ENCODE measurements around the gene ZFAND2B.
A peak's percentile ranks its signal among the peaks of the same experiment; 100 is the strongest.

Gene ZFAND2B

DNA sequence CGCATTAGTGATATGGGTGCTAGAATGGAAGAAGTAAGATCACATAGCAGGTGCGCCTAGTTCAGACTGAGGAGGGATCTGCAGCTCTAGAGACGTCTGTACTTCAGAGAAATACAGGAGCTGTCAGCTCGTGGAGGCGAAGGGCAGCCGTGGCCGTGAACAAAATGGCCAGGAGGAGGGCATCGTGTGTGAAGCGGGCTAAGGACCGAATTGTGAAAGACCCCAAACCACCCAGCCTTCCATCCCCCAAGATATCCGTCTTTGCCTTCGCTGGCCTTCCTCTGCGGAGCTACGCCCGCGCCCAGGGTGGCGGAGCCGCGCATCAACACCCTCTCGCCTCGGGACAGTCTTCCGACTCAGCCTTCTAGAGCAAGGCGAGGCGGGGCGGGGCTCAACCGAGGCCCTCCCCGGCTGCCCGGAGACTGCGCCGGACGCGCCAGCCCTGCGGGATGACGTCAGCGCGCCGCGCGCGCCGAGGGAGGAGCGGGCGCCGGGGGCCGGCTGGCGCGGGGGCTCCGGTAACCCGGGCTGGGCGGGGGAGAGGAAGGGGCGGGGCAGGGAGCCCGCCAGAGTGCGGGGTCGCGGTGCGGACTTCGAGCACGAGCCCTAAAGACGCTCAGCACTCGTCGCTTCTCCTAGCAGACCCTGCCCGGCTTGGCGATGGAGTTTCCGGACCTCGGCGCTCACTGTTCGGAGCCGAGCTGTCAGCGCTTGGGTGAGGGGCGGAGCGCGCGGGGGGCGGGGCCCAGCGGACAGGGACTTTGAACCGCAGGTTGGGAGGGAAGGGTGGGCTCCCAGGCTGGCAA, at the start of gene ZFAND2B:
TSS of gene ZFAND2B (plus strand) at position 455 of the 806 bp plus-strand sequence. CDS start at position 661, 206 bp downstream.
- DNase-seq, result peak; percentile 59

DNA sequence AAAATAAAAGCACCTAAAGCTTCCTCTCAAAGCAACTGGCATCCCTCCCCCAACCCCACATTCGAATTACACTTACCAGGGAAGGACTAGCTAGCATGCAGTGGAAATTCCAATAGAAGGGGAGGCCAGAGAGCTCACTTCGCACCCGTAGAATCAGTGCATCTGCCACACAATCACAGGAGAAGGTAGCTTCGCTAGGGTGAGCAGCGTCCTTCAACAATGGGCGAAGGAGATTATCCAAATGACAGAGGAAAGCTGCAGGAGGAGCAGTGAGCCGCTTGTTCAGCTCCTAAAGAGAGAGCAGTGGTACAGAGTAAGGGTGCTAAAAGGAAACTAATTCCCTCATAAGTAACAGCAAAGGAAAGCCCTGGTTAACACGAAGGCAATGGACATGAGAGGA, 49.2 kb upstream of the ZFAND2B start:
- DNase-seq, result no peak

DNA sequence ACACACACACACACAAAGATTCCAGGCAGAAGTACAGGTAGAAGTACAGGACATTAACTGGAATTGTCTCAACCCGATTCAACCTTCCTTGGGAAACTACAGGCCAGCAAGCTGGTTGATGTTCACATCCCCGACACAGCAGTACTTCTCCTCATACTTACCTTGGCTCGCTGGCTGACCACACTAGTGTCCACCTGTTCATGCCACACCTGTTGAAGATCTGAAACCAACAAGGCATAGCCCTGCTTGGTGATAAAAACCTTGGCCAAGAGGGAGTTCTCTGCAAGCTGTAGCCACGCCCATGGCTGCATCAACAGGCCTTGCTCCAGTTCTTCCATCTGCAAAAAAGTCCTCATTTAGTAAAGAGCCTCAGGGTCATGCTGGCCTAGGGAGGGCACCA, 48.6 kb upstream of the ZFAND2B start:
- DNase-seq, result no peak

- no peak for DNase-seq
These were observed 48.0 kb upstream of the ZFAND2B start for GRCh38 chr2:219158586-219158985.

DNA sequence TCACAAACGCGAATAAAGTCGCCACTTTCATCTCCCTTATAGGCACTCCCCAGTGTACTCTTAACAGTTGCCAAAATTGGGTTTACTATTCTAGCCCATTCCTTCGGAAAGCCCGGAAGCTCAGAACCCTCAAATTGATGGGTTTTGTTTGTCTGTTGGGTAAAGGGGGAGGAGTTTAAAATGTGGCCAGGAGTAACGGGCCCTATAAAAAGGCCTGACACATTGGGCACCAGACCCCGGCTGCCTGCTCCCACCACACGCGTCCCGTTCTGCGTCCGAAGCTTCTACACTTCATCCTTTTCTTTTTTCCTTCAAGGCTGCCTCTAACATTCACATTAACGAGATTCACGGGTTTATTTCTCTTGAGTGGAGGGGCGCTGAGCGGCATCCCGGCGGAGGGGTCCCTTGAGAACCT, 46.8 kb upstream of the ZFAND2B start:
- no peak for DNase-seq

GRCh38 chr2:219160186-219161017, 46.2 kb upstream of the ZFAND2B start, which contains the start of gene NHEJ1:
TSS of gene NHEJ1 (minus strand) at chr2:219160815. CDS start at chr2:219158362, 2,453 bp downstream.
- DNase-seq, result peak; percentile 82

- no peak for DNase-seq
These were observed 45.5 kb upstream of the ZFAND2B start for GRCh38 chr2:219161097-219161496.

- no peak for DNase-seq
These were observed 43.4 kb upstream of the ZFAND2B start for GRCh38 chr2:219163156-219163555.

DNA sequence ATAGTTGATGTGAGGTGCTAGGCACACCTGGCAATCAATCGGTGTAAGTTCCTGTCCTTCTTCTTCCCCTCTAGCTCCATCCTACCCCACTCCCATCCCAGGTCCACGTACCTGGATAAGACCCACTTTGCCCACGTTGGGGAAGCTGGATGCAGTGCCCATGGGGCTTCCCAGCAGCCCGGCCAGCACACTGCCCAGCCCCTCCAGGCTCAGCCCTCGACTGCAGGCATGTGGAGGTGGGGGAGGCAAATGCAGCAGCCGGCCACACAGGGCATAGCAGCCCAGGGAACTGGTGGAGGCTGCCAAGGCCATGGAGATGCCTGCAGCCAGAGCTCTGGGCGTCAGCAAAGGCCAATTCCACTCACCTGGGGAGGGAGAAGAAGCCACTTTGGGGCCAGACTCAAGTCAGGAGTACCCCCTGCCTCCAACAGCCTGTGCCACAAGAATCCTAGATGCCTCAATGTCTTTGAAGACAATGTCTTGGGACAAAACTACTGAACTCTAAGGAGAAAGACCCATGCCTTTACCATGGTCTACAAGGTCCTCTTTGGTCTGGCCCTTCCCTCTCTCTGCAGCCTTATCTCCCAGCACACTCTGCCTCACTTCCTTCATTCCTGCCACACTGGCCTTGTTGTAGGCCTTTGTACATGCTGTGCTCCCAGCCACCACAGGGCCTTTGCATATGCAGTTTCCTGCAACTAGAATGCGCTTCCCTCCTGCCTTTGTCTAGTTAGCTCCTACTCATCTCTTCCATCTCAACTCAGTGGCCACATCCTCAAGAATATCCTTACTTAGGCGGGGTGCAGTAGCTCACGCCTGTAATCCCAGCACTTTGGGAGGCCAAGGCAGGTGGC, 41.3 kb upstream of the ZFAND2B start:
- DNase-seq, result no peak

GRCh38 chr2:219167997-219168396, 38.6 kb upstream of the ZFAND2B start:
- DNase-seq, result no peak

GRCh38 chr2:219168526-219168925, 38.1 kb upstream of the ZFAND2B start:
- no peak for DNase-seq

GRCh38 chr2:219168932-219169331, 37.6 kb upstream of the ZFAND2B start:
- no peak for DNase-seq

DNA sequence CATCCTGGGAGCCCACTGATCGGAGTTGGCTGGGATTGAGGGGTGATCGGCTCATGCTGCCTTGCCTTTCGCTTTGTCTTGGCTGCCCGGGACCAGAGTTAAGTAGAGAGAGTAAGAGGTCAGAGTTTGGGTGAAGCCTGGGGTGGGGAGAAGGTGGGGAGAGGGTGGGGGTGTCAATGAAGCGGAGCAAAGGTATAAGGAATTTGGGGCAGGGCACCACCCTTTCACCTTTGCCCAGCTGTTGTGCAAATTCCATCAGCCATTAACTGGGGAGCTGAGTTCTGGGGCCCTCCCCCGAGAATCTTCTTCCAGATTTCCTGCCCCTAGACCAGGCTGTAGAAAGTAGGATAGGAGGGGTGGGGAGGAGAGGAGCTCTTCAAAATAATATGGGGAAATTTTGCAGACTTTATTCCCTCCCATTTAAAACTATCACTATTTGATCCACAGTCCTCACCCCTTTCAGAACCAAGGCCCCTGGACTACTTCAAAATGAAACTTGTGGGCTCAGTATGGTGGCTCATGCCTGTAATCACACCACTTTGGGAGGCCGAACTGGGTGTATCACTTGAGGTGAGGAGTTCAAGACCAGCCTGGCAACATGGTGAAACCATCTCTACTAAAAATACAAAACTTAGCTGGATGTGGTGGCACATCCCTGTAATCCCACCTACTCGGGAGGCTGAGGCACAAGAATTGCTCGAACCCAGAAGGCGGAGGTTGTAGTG, 36.5 kb upstream of the ZFAND2B start, which contains the start of gene SLC23A3:
TSS of gene SLC23A3 (minus strand) at position 100 of the 725 bp plus-strand sequence. CDS start at position 55, 45 bp downstream.
- DNase-seq, result no peak

DNA sequence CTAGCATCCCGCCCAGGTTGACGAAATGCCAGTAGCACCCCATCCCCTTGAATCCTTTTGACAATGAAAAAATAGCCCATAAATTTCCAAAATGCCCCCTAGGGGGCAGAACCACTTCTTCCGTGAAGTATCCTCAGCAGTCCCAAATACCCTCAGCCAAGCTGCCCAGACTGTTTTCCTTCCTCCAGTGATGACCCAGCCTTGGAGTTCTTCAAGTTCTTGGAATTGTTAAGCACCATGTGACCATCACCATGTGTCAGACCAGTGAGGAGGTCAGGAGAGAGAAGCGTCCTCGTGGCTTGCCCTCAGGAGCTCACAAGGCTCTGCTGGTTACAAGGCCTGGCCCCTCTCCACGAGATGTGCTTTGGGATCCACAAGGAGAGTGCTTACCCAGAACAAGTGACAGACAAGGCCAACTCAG, 35.3 kb upstream of the ZFAND2B start:
- DNase-seq, result no peak

DNA sequence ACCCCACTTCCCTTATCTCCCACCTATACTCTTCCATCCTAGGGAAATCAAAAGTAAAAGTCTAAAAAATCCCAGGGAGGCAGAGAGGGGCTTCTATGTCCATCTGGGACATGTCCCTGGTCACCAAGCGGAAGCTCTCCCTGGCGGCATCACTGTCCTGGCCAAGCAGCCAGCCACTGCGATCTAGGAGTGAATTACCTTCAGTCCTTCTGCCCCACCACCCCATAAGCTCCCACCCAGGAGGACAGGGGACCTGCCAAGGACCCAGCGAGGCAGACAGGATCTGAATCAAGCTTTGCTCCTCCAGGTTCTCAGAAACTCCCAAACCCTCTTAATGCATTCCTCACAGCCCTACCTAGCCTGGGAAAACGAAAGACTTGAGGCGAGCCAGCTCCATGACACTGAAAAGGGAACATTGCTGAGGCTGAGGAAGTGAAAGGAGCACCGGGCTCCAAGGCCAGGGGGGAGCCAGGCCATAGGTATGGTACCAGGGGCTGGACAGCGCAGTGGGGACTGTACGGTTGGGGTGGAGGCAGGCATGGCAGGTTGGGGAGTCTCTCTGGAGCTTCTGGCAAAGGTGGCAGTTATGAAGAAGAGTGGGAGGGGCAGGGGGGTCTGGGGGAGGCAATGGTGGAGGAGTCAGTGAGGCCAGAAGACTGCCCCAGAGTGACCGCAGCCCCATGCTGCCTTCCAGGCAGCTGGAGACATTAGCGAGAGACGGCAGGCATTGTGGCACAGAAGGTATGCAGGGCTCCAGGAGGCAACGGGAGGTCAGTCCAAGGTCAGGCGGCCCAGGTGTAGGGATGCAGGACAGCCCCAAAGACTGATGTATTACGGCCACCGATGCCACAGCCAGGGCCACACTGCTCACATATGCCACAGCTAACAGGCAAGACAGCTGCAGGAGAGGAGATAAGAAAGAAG, 34.1 kb upstream of the ZFAND2B start:
- no peak for DNase-seq

- DNase-seq, result no peak
These were observed 33.4 kb upstream of the ZFAND2B start for GRCh38 chr2:219173176-219173575.

DNA sequence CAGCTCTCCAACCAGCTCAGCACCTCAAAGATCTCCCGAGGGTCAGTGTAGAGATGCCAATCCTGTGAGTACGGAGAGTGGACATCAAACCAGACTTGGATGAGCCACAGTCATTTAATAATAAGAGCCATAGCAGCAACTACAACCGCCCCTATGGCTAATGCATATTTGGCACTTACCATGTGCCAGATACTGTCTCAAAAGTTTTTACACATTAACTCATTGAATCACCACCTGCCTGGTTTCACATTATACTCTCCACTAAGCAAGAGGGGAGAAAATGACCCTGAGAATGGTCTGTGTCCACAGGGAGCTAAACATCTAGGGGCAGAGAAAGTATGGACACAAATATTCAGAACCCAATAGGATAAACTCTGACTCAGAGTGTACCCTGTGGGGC, 32.4 kb upstream of the ZFAND2B start:
- DNase-seq, result no peak

DNA sequence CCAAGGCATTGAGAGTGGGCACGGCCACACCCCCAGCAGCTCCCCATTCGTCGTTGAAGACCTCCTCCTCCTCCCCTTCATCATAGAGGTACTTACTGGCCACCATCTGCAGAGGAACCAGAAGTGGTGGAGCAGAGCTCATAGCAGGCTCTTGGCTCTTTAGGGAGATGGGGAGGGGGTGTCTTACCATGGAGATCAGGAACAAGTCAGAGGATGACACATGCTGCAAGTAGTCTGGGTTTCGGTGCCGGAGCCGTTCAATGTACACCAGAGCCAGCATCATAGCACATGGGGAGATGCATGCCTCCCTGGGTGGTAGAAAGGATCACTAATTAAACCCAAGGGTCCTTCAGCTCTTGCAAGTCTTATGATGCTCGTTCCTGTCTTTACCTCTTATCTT, 31.8 kb upstream of the ZFAND2B start:
- no peak for DNase-seq

DNA sequence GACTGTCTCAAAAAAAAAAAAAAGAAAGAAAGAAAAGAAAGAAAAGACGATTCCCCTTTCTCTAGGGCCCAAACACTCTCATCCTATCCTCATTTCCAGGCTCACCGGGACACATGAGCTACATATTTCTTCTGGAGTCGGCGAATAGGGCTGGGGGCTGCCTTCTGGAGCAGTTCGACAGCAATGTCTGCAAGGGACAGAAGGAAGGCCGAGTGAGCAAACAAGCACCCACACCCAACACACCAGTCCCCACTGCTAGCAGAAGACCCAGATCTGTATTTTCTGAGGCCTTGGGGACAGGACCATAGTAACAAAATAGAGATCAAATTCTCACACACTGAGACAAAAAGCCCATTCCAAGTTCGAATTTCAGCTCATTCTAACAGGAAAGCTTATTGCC, 31.1 kb upstream of the ZFAND2B start:
- DNase-seq, result no peak

DNA sequence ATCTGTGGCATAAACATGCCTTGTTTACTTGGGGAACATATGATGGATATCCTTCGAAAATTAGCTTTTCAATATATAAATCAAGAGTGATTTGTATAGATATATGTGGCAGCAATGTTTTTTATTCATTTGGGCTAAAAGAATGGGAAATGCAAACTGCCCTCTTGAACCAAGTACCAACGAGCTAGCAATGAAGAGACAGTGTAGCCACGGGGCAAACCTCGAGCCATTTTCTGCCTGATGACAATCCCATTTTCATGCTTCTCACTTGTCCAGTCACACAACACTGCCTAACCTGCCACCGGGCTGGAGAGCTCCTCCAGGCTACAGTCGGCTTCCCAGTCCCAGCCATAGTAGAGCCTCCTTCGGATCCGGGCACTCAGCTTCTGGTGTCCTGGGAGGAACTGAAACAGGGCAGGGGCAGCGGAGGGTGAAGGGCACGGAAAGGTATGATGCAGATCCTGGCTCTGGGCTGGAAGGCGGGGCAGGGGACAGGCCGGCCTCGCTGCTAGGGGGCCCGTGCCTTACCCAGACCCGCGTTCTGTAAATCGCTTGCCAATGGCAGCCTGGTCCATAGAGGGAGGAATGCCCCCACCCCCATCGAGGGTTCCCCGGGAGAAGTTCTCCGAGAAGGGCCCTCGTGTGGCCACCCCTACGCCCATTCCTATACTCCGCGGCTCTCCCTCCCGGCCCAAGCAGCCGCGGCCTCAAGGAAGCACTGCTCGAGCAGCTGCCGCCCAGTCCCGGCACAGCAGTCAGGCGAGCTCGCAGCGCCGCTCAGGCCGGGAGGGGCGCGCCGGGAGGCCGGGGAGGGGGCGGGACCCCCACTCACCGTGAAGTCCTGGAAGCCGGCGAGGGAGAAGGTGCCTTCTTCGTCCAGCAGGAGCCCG, 30.4 kb upstream of the ZFAND2B start:
- DNase-seq, result no peak

All from NCI-H1417 treated with DMSO at 0.1 percent for 48 hours (cell line).